CMK (cell line): ENCODE data around the gene MC3R.
A peak's percentile ranks its signal among the peaks of the same experiment; 100 is the strongest.
"Not testable (repeated sequence)": the region's sequence is repeated elsewhere in the genome, so short reads cannot be mapped to it uniquely, and the experiment has no call there.

Source experiments
- DNase-seq: peaks from one replicate; pipeline ENCODE4 v3.0.0-alpha.2; 2010; ENCODE audit warnings: low read depth

The MC3R gene

GRCh38 chr20:56247954-56248782 is at the start of gene MC3R:
Gene MC3R, plus strand, starts transcription at chr20:56248732. Its CDS starts 112 bp downstream, at chr20:56248844.
- DNase-seq = no peak

GRCh38 chr20:56200456-56200855 is 48.1 kb upstream of the MC3R start:
- DNase-seq = peak; percentile 43

- DNase-seq = no peak
Observed at GRCh38 chr20:56202493-56203077, 45.9 kb upstream of the MC3R start.

GRCh38 chr20:56204206-56204605 is 44.3 kb upstream of the MC3R start:
- no peak for DNase-seq

- DNase-seq = no peak
Observed at GRCh38 chr20:56205346-56205745, 43.2 kb upstream of the MC3R start.

- DNase-seq = no peak
Observed at GRCh38 chr20:56207656-56208055, 40.9 kb upstream of the MC3R start.

GRCh38 chr20:56208121-56208520 is 40.4 kb upstream of the MC3R start:
- no peak for DNase-seq

- no peak for DNase-seq
Observed at GRCh38 chr20:56211051-56211450, 37.5 kb upstream of the MC3R start.

GRCh38 chr20:56212091-56212490 is 36.4 kb upstream of the MC3R start:
- peak; percentile 40 for DNase-seq

- DNase-seq = no peak
Observed at GRCh38 chr20:56213321-56213720, 35.2 kb upstream of the MC3R start.

- no peak for DNase-seq
Observed at GRCh38 chr20:56215115-56215514, 33.4 kb upstream of the MC3R start.

- DNase-seq = no peak
Observed at GRCh38 chr20:56217829-56218228, 30.7 kb upstream of the MC3R start.

GRCh38 chr20:56221186-56221585 is 27.3 kb upstream of the MC3R start:
- DNase-seq = not testable (repeated sequence)

GRCh38 chr20:56222201-56222600 is 26.3 kb upstream of the MC3R start:
- no peak for DNase-seq

GRCh38 chr20:56222945-56223344 is 25.6 kb upstream of the MC3R start:
- DNase-seq = no peak

- no peak for DNase-seq
Observed at GRCh38 chr20:56223352-56223751, 25.2 kb upstream of the MC3R start.

- DNase-seq = no peak
Observed at GRCh38 chr20:56228021-56228420, 20.5 kb upstream of the MC3R start.

GRCh38 chr20:56229812-56230211 is 18.7 kb upstream of the MC3R start:
- no peak for DNase-seq

- DNase-seq = no peak
Observed at GRCh38 chr20:56234110-56234509, 14.4 kb upstream of the MC3R start.

- DNase-seq = no peak
Observed at GRCh38 chr20:56237335-56237734, 11.2 kb upstream of the MC3R start.

GRCh38 chr20:56244259-56244658 is 4.3 kb upstream of the MC3R start:
- no peak for DNase-seq

GRCh38 chr20:56245761-56246160 is 2.8 kb upstream of the MC3R start:
- no peak for DNase-seq

GRCh38 chr20:56249244-56249955 is 868 bp downstream of the MC3R start:
- DNase-seq = no peak
